Mucosa of gallbladder (tissue), 1 donor: ENCODE results near the gene PBXIP1. TPM values are rescaled to one million over a fixed set of nuclear protein-coding genes. Genes with fewer than 3 reads are reported as not detected.
"Not testable (repeated sequence)": the region's sequence is repeated elsewhere in the genome, so short reads cannot be mapped to it uniquely, and the experiment has no call there.

ENCODE experiments used
- DNase-seq: peaks from one replicate; pipeline ENCODE4 v3.0.0-alpha.2; 2020; ENCODE audit warnings: low spot score
- total RNA-seq: library from RNA; stranded (reverse); gene quantifications from one replicate; pipeline ENCODE4 v1.2.1, GENCODE V29; 2021
- donor health status: DM: no; HTN: no; CAD: no.

Gene PBXIP1
- total RNA-seq, 1 donor from 2014 or later: 208 TPM

DNA sequence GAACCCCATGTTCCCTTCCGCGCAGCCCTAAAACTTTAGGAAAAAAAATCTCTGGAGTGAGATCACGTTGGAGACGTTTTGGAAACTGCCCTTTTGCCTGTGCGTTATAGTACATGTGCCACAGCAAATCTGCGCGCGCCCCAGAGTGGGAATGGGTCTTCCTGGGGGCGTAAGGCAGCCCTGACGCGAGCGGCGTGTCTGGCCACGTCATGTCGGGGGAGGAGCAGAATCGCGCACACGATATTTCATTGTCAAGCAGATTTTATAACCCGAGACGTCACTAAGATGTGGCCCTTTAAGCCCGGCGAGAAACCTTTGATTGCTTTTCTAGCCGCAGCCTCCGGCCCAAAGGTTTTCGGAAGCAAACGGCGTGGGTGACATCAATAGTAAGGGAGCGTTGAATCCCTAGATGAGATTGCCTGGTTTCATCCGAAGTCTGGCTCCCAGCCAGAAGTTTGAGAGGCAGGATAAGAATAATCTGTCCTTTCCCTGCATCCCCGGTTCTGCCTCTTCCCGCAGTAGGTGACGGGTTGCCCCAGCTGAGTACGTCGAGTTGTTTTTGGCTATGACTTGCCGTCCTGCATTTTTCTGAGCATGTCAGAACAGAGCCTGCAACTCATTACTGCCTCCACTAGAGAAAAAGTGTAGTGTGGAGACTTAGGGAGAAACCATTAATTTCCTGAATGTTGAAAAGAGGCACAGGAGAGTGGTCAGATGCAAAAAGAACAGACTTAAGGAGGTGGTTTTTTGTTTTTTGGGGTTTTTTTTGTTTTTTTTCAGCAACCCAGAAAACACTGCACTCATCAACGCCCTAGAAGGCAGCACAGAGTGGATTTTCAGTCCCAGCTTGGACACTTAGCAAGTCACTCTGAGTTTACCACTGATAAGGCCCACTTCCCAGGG lies 18.6 kb downstream of the PBXIP1 start:
- DNase-seq: peak; percentile 91

DNA sequence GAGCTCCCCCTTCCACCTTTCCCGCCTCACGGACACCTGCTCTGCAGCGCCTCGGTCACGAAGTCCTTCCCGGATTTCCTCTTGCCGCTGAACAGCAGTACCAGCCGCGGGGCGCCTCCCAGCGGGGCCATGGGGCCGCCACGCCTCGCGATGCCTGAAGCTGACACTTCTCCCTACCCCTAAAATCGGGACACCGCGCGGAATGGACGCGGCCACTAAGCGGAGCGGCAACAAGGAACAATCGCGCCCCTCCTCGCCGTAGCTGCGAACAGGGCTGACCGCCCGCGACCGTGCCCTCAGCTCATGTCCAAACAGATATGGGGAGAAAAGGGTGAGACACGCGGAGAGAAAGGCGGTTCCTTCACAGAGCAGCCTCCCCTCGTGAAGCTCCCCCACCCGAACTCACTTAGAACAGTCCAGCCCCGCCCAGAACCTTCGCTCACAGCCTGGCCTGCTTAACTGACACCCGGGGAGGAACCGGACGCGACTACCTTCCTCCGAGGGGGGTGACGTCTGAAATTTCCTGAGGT lies 19.3 kb downstream of the PBXIP1 start, which contains the start of gene PMVK:
PMVK (minus strand) TSS at position 165 of the 530 bp plus-strand sequence; CDS start at position 131, 34 bp downstream.
- DNase-seq: peak; percentile 96

DNA sequence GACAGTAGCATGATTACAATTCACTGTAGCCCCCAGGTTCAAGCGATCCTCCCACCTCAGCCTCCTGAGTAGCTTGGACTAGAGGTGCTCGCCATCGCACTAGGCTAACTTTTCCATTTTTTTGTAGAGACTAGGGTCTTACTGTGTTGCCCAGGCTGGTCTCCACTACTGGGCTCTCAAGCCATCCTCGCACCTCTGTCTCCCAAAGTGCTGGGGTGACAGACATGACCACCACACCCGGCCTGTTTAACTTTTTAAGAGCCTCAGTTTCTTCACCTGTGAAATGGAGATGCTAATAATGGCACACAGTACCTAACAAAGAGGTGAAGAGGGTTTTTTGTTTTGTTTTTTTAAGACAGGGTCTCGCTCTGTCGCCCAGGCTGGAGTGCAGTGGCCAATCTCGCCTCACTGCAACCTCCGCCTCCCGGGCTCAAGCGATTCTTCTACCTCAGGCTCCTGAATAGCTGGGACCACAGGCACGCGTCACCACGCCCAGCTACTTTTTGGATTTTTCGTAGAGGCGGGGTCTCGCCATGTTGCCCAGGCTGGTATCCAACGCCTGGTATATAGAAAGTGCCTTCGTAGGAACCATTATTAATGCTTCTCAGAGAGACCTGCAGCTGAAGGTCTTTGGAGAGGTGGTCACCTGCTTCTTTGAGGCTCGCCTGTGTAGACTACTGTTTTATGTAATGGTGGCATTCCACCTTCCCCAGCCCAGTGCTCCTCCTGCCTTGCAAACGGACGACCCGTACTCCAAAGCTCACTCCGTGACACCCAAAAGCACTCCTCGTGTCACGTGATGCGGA lies 19.9 kb downstream of the PBXIP1 start:
- DNase-seq: no peak

DNA sequence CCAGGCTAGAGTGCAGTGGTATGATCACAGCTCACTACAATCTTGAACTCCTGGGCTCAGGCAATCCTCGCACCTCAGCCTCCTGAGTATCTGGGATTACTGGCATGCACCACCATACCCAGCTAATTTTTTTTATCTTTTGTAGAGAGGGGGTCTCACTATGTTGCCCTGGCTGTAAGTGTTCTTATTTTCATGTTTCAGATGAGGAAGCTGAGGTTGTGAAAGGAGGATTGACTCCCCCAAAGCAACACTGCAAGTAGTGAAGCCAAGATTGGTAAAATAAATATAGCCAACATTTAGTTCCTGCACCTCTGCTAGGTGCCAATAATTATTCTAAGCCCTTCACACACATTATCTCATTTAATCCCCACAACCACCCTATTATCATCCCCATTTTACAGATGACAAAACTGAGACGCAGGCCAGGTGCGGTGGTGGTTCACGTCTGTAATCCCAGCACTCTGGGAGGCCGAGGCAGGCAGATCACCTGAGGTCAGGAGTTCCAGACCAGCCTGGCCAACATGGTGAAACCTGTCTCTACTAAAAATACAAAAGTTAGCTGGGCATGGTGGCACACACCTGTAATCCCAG lies 21.4 kb downstream of the PBXIP1 start:
- DNase-seq: no peak

DNA sequence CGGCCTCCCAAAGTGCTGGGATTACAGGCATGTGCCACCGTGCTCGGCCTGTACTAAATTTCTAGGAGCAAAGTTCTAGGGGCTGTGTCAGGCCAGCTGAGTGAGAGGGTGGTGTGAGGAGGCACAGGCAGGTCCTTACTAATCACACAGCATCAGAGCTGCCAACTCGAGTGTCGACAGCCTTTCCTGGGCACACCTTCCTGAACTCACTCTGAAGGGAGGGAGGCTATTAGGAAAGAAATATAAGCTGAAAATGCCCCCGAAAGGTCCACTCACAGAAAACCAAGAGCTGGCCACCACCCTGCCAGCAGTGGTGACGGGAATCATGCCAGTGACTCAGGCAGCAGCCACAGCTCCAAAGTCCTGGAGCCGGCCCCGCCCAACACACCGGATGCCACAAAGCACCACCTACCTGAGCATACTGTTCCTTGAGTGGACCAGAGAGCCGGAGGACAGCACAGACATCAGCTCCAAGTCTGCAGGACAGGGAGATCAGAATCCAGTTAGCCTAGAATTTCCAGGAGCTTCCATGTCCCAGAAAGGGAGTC lies 23.9 kb downstream of the PBXIP1 start:
- DNase-seq: peak; percentile 86

DNA sequence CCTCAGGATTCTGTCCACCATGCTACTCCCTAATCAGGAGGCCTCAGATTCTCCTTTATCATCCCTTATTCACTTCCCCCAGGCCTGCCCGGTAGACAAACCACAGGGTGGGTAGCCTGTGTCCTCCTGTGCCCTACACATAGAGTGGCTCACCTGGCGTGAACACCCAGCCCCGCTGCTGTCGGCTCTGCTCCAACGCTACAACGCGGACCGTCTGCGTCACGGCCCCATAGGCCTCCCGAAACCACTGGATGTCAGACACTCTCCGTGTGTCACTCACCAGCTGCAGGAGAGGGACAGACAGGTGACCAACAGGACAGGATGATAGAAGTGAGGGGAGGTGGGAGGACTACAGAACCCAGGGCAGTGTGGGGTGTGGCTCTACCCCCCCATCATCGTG lies 29.7 kb downstream of the PBXIP1 start:
- no peak for DNase-seq

DNA sequence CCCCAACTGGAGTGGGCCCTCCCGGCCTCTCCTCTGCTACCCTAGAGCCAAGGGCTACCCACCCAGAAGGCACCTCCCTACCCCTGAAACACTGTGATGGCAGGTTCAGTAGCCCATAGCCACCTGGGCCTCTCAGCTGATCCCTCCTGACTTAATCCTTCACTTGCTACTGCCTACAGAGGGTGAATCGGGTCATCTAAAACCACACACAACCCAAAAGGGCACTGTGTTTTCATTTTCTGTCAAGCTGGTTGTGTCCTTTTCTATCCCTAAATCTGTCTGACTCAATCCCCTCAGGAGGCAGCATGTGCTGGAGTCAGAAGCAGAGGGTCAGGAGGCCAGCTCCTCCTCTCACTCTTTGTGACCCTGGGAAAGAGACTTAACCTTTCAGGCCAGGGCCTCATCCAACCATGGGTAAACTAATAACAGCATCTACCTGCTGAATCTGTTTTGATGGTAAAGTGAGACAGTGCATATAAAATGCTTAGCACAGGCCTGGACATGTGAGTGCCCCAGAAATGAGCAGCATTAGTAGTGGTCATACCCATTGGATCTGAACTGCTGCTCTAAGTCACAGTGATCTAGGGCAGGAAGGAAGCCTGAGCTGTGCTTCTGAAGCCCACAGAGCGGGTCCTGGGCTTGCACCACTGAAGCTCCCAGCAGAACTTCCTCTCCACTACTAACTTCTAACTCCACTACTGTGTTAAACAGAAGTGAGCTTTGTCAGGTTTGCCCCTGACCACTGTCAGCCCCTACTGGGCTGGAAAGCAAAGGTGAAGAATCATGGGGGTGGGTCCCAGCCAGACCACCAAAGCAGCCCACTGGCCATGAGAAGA lies 30.3 kb downstream of the PBXIP1 start:
- DNase-seq: no peak

DNA sequence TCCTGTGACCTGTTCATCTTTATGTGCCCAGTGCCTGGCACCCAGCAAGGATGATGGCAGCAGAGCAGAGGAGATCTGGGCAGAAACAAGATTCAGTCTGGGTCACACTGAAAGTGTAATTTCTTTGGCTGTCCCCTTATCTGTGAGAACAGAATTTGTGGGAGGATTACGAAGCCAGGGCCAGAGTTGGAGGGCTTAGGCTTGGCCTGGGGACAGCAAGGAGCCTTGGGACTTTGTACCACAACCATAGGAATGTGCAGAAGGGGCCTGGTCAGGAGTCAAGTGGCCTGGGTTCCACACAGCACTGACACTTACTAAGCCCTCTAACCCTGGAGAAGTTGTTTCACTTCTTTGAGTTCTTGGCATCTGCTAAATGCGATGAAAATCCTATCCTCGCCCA lies 32.2 kb downstream of the PBXIP1 start:
- DNase-seq: no peak

DNA sequence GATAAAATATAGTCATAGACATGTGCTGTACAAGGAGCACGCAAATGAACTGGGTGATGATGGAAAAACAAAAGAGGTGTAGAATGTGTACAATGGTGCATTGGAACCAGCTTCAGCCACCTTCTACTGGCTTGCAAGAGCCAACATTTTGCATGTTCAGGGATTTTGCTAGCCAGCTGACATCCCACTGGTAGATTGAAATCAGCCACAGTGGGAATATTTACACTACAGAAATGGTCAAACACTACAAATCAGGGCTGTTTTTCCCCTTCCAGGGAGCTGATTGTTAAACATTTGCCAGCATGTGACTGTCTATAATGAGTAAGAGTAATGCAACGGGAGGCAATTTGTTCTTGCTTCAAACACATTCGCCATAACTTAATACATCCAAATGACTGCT lies 42.6 kb downstream of the PBXIP1 start:
- no peak for DNase-seq

DNA sequence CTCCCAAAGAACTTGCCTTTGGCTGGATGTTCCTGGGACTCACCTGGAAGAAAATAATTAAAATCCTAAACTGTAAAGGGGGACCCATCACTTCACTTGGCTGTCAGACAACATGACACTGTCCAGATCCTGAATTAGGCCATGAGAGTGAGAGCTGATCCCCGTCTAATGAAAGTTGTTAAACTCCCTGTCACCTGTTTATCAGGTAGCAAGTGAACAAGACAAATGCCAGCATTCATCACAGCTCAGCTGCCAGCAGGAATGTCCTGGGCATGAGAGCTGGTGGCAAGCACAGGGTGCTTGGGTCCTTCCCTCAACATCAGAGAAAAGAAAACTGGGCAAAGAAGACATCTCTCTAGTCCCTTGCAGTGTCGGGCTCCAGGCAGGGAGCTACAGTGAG lies 43.1 kb downstream of the PBXIP1 start:
- no peak for DNase-seq

DNA sequence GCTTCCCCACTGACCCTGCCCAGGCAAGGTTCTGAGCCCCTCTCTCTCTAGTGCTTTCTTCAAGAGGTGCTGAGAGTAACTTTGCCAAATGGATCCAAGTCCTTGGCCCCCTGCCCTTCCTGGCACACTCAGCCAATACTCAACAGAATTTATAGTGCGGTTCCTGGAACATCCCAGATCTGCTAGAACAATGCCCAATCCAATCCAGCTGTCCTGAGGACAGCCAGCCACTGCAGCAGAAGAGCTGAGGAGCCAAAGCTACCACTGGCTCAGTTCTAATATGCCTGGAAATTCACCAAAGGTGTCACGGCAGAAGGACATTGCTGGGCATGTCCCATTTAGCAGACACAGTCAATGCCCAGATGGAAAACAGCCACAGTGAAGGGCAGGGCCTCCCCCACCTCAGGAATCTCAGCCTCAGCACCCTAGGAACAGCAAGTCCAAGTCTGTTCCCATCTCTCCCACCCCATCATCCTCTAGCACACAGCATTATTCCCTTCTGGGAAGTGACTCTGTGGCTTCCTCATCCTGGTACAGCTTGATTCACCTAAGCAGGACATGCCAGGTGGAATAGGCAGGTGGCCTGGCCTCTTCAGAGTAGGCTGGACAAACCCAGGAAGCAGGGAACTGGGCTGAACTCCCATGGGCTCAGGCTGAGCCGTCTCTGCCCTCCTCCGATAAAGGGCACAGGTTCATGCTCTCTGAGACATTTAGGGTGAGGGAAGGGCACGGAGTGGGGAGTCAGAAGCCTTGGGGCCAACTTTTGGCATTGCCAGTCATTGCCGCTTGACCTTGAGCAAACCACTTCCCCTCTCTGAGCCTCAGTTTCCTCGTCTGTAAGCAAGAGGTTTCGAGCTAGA lies 44.0 kb downstream of the PBXIP1 start:
- DNase-seq: no peak

DNA sequence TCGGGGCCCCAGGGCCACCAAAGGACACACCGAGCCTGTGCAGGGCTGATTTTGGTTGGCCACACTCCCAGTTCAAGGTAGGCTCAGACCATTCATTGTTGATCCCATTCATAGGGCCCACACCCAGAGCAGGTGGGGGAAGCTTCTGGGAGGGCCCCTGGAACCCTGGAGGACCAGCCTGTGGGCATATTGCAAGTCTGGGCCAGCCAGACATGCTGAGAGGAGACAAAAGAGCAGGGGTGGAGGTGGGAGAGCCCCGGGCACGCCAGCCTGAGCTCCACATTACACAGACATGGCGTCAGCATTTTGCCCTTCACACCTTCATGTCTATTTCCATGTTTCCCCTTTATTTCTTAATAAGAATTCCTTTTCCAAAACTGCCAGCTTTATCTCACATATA lies 45.0 kb downstream of the PBXIP1 start:
- DNase-seq: no peak

DNA sequence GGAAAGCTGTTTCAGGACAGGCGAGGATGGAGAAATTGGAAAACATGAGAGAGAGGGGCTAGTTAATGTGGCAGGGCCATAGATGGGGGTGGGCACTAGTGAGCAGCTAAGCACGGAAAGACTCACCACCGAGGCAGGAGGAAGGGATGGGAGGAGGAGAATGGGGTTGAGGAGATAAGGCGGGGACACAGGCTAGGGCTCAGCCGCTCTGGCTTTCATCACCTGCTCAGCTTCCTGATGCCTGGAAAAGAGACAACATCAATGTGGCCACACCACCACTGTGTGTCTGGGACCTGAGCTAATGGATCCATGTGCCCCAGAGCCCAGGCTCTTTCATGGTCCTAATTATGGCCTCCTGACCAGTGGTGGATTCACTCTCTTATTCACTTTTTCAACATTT lies 47.0 kb downstream of the PBXIP1 start:
- DNase-seq: no peak

DNA sequence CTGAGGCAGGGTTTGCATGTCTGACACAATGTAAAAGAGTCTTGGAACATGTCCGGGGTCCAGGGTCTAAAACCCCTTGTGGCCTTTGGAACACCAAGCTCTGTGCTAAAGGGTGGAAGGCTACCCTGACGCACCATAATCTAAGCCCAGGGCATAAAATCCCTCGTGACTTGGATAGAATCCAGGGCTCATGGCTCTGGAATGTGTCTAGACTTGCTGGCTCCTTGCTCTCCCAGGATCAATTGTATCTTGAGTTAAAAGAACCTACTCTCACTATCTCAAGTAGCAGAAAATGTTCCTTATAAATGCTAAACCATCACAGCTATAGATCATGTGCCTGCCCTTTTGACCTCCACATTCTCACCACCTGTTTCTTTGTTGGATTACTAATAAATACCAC lies 47.8 kb downstream of the PBXIP1 start:
- not testable (repeated sequence) for DNase-seq

DNA sequence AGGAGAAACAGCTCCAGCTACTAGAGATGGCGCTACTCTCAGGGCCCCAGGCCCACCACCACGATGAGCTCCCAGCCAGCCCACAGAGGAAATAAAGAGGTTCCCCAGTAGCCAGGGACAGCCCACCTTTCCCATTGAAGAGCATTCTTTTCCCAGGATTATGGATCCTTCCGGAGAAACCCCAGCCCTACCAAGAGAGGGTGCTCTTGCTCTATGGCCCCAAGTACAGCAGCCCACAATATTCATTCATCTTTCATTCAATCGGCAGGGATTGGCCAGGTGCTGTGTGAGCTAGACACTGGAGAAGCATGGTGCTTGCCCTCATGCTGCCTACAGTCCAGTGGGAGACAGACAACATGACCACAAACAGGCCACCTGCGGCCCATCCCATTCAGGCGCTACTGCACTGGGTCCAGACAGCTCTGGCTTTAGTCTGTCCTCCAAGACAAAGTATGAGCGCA lies 49.2 kb downstream of the PBXIP1 start:
- DNase-seq: no peak

DNA sequence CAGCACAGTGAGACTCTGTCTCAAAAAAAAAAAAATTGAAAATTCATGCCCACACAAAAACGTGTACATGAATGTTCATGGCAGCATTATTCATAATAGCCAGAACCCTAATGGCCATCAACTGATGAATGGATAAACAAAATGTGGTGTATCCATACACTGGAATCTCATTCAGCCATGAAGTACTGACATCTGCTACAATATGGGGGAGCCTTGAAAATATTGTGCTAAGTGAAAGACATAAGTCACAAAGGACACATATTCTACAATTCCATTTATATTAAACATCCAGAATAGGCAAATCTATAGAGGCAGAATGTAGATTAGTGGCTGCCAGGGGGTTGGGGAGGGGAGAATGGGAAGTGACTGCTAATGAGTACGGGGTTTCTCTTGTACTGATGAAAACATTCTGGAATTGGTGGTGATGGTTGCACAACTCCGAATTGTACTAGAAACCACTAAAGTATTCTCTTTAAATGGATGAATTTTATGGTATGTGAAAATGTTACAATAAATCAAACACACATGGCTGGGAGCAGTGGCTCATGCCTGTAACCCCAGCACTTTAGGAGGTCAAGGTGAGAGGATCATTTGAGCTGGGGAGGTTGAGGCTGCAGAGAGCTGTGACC lies 52.8 kb downstream of the PBXIP1 start:
- no peak for DNase-seq

DNA sequence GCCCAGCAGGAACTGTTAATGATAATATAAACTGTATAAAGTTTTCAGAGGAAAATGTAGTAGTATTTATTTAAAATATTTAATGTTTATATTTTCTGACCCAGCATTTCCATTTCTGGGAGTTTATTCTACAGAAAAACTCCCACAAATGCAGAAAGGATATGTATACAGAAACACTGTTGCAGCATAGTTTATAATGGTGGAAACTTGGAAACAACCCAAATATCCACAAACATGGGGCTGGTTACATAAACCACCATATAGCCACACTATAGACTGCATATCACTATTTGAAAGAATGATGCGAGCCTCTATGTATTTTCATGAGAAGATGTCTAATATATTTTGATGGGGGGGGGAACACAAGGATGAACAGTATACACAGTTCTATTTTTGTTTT lies 54.3 kb downstream of the PBXIP1 start:
- DNase-seq: no peak

DNA sequence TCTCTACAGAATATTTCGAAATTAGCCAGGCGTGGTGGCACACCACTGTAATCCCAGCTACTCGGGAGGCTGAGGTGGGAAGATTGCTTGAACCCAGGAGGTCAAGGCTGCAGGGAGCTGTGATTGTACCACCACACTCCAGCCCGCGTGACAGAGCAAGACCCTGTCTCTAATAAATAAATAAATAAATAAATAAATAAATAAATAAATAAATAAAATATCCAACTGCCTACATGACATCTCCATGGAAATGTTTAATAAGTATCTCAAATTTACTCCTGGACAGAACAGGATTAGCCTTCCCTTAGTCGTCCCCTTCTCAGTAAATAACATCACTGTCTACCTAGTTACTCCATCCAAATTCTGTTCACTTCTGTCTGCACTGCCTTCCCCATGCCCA lies 56.9 kb downstream of the PBXIP1 start:
- no peak for DNase-seq

DNA sequence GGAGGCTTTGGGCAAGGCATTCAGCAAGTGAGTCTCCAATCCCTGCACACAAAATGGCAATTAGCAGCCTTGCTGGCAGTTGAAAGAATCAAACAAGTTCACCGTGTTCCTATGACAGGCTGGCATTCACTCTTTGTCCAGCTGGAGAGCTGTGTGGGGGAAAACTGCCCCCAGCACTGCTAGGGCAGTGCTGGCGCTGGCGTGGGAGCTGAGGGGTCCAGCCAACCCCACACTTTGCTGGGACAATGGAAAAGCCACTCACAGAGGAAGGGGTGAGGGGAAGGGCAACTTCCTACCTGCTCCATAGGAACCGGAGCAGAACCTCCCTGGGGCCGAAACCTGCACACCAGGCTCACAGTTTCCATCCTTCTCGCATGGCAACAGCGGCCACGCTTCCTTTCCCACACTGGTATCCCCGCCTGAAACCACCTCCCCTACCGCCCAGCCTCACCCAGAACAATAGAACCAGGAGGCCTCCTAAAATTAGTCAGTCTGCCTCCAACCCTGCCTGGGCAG lies 59.1 kb downstream of the PBXIP1 start:
- DNase-seq: no peak
